ENCODE data around the gene GNB1. TPM values are rescaled to one million over a fixed set of nuclear protein-coding genes. Genes with fewer than 3 reads are reported as not detected.

The GNB1 gene
- polyA plus RNA-seq, 3 donors: 41.9 to 357 (median 111) TPM

DNA sequence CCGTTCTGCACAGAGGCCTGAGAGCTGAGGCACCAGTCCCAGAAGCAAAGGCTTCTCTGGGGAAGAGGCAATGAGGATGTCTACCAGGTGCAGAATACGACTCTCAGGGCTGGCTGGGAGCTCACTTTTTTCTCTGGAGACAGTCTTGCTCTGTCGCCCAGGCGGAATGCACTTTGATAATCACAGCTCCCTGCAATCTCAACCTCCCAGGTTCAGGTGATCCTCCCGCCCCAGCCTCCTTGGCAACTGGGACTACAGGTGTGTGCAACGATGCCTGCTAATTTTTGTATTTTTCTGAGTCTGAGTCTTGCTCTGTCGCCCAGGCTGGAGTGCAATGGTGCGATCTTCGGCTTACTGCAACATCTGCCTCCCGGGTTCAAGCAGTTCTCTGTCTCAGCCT is 130.2 kb downstream of the GNB1 start:
- Histone ChIP-seq H3K4me2 (replicated peaks; ENCODE audit: extremely low read depth, low read length, poor library complexity, severe bottlenecking) (no peak overlapping the region), H4K20me1 (ENCODE audit: insufficient read depth, low read length) (peaks cover 100% of the 10 kb centered on the region), H3K9ac (ENCODE audit: insufficient read depth, low read length, poor library complexity, severe bottlenecking) (no peak overlapping the region), H3K27ac (ENCODE audit: low read depth in 1 of 2, low read length in 2 of 2) (no peak overlapping the region), H3K27me3 (ENCODE audit: control insufficient read depth in 2 of 2, insufficient read depth in 2 of 2, low read length in 2 of 2) (no peaks in the 10 kb centered on the region), H3K4me1 (ENCODE audit: control insufficient read depth in 1 of 2, insufficient read depth in 2 of 2, low read length in 2 of 2) (peaks cover 22 to 28% of the 10 kb centered on the region in 2 donors), H3K9me3 (replicated peaks in 1 of 2; ENCODE audit: control insufficient read depth in 1 of 2, insufficient read depth in 1 of 2, low read length in 2 of 2) (no peaks in the 10 kb centered on the region), H3K79me2 (ENCODE audit: insufficient read depth, low read length) (peaks cover 99% of the 10 kb centered on the region), H3K4me3 (replicated peaks in 1 of 3; ENCODE audit: low read depth in 2 of 3, low read length in 3 of 3) (no peak overlapping the region), H2AFZ (ENCODE audit: insufficient read depth, low read depth, low read length, poor library complexity, severe bottlenecking) (no peak overlapping the region), H3K36me3 (replicated peaks in 1 of 2; ENCODE audit: control insufficient read depth in 1 of 2, insufficient read depth in 2 of 2, low read length in 2 of 2) (peaks cover 89 to 95% of the 10 kb centered on the region in 2 donors)
- TF ChIP-seq, protein P1, sequence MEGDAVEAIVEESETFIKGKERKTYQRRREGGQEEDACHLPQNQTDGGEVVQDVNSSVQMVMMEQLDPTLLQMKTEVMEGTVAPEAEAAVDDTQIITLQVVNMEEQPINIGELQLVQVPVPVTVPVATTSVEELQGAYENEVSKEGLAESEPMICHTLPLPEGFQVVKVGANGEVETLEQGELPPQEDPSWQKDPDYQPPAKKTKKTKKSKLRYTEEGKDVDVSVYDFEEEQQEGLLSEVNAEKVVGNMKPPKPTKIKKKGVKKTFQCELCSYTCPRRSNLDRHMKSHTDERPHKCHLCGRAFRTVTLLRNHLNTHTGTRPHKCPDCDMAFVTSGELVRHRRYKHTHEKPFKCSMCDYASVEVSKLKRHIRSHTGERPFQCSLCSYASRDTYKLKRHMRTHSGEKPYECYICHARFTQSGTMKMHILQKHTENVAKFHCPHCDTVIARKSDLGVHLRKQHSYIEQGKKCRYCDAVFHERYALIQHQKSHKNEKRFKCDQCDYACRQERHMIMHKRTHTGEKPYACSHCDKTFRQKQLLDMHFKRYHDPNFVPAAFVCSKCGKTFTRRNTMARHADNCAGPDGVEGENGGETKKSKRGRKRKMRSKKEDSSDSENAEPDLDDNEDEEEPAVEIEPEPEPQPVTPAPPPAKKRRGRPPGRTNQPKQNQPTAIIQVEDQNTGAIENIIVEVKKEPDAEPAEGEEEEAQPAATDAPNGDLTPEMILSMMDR (IDR thresholded peaks at IDR 0.05): no peak
- H3K27ac Mint-ChIP-seq: peak overlapping the region in 1 of 7 donors; percentile 16
- intact Hi-C loops (cut with micrococcal nuclease): loop anchor here in 1 of 2 donors (5.0 kb wide), 1 partner anchor 147 kb away; no protein-coding TSS in a partner anchor
- H3K4me3 Mint-ChIP-seq: no peak overlapping the region
- DNase-seq: no peak
- peaks cover 78 to 95% of the 10 kb centered on the region in 2 donors for H3K36me3 Mint-ChIP-seq
- 94% methylated on average over 7 of the region's 10 CpGs for WGBS (ENCODE audit: insufficient coverage)
- H3K27me3 Mint-ChIP-seq (ENCODE audit: low read depth in 3 of 3): peaks cover 0 to 3% (median 0%) of the 10 kb centered on the region in 3 donors
- H3K4me1 Mint-ChIP-seq: peaks cover 30% of the 10 kb centered on the region
- H3K9me3 Mint-ChIP-seq: no peaks in the 10 kb centered on the region

DNA sequence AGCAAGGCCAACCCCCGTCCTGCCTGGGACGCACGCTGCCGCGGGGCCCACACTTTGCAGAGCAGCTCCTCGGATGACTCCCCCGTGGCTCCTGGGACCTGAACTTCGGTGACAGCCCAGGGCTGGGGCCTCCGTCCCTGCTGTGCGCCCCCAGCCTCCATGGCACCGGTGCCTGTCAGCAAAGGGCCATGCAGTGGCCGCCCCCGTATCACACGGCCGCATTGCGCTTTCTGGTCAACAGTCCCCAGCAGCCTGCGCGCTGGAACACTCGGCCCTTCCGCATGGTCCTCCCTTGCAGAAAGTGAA is 130.6 kb downstream of the GNB1 start:
- H3K4me3 ChIP-seq (replicated peaks in 1 of 3; ENCODE audit: low read depth in 2 of 3, low read length in 3 of 3): no peak overlapping the region
- peaks cover 18 to 24% of the 10 kb centered on the region in 2 donors for H3K4me1 ChIP-seq (ENCODE audit: control insufficient read depth in 1 of 2, insufficient read depth in 2 of 2, low read length in 2 of 2)
- intact Hi-C loops (cut with micrococcal nuclease): loop anchor here in 1 of 2 donors (5.0 kb wide), 1 partner anchor 147 kb away; no protein-coding TSS in a partner anchor
- no peaks in the 10 kb centered on the region for H3K27me3 ChIP-seq (ENCODE audit: control insufficient read depth in 2 of 2, insufficient read depth in 2 of 2, low read length in 2 of 2)
- H2AFZ ChIP-seq (ENCODE audit: insufficient read depth, low read depth, low read length, poor library complexity, severe bottlenecking): no peak overlapping the region
- Mint-ChIP-seq H3K27me3 (ENCODE audit: low read depth in 3 of 3) (peaks cover 0 to 3% (median 0%) of the 10 kb centered on the region in 3 donors), H3K27ac (no peak overlapping the region), H3K4me3 (no peak overlapping the region), H3K9me3 (no peaks in the 10 kb centered on the region), H3K36me3 (peaks cover 80 to 96% of the 10 kb centered on the region in 2 donors), H3K4me1 (peaks cover 26% of the 10 kb centered on the region)
- peaks cover 100% of the 10 kb centered on the region for H4K20me1 ChIP-seq (ENCODE audit: insufficient read depth, low read length)
- no peak for DNase-seq
- H3K27ac ChIP-seq (ENCODE audit: low read depth in 1 of 2, low read length in 2 of 2): no peak overlapping the region
- WGBS (ENCODE audit: insufficient coverage): 98% methylated on average over 20 of the region's 20 CpGs
- no peak overlapping the region for H3K4me2 ChIP-seq (replicated peaks; ENCODE audit: extremely low read depth, low read length, poor library complexity, severe bottlenecking)
- H3K79me2 ChIP-seq (ENCODE audit: insufficient read depth, low read length): peaks cover 99% of the 10 kb centered on the region
- H3K9ac ChIP-seq (ENCODE audit: insufficient read depth, low read length, poor library complexity, severe bottlenecking): no peak overlapping the region
- H3K36me3 ChIP-seq (replicated peaks in 1 of 2; ENCODE audit: control insufficient read depth in 1 of 2, insufficient read depth in 2 of 2, low read length in 2 of 2): peaks cover 93 to 96% of the 10 kb centered on the region in 2 donors
- TF ChIP-seq, protein P1 (IDR thresholded peaks at IDR 0.05): no peak
- no peaks in the 10 kb centered on the region for H3K9me3 ChIP-seq (replicated peaks in 1 of 2; ENCODE audit: control insufficient read depth in 1 of 2, insufficient read depth in 1 of 2, low read length in 2 of 2)
